Measurements from ENCODE around the gene YAP1.

- TF ChIP-seq REST (IDR thresholded peaks at IDR 0.05; ENCODE audit: insufficient read depth in 1 of 2, low read depth in 2 of 2, low read length in 2 of 2): no peak
- no peak for TF ChIP-seq SIN3A (IDR thresholded peaks at IDR 0.05; ENCODE audit: borderline replicate concordance, insufficient read depth, low read length)
- no peak for TF ChIP-seq POLR2AphosphoS5 (IDR thresholded peaks at IDR 0.05; ENCODE audit: low read depth, low read length)
These were observed 5.3 kb downstream of the YAP1 start for GRCh38 chr11:102115557-102115956.
